Psoas muscle (tissue), 8 donors: ENCODE measurements around the gene OR2H2. TPM values are rescaled to one million over a fixed set of nuclear protein-coding genes. Genes with fewer than 3 reads are reported as not detected.

ENCODE experiments used
- ATAC-seq, 4 donors: fragments of 200-7000 bp; cut with Tn5 transposase; one replicate each; pipeline ENCODE4 v1.9.1; 2020; ENCODE audit warnings: moderate library complexity in 3 of 4, mild to moderate bottlenecking in 2 of 4
- DNase-seq, 2 donors: peaks; one replicate each; pipeline ENCODE4 v3.0.0-alpha.2; 2020
- H3K27ac ChIP-seq: fragments of 200-600 bp; one replicate; pipeline ENCODE4 v1.8.0; 2022
- H3K27me3 ChIP-seq, 3 donors: fragments of 200-600 bp in 1 of 3; one replicate each; pipeline versions ENCODE4 v1.6.1 to v1.8.0; 2013 to 2022; ENCODE audit warnings: low read length in 2 of 3, mild to moderate bottlenecking in 2 of 3, moderate library complexity in 1 of 3; ENCODE audit not compliant: insufficient read depth in 3 of 3
- H3K36me3 ChIP-seq, 2 donors: fragments of 200-600 bp in 1 of 2; one replicate each; pipeline versions ENCODE4 v1.6.1 to v1.8.0; 2013 to 2022; ENCODE audit warnings: low read depth in 1 of 2, mild to moderate bottlenecking in 1 of 2, moderate library complexity in 1 of 2; ENCODE audit not compliant: insufficient read depth in 1 of 2
- H3K4me1 ChIP-seq: fragments of 200-600 bp; one replicate; pipeline ENCODE4 v1.8.0; 2022
- H3K4me3 ChIP-seq: fragments of 200-600 bp; one replicate; pipeline ENCODE4 v1.8.0; 2022; ENCODE audit warnings: mild to moderate bottlenecking
- H3K9me3 ChIP-seq: fragments of 200-600 bp; one replicate; pipeline ENCODE4 v1.8.0; 2022
- CTCF ChIP-seq: fragments of 200-600 bp; IDR thresholded peaks from one replicate; pipeline ENCODE4 v1.8.0; 2022; ENCODE audit warnings: antibody characterized with exemption
- WGBS, 3 donors: extraction: QIAGEN DNeasy Blood & Tissue Kit; methylation state at CpG; one replicate each; pipeline versions ENCODE4 v1.1.6 to v1.1.7; 2013; 5-methylcytosine and 5-hydroxymethylcytosine counted together
- intact Hi-C, 2 donors: fragments of 100-400 bp; cut with DNase I; formaldehyde crosslinking; loops; one replicate each; pipeline versions ENCODE4 v1.11.0 to v1.14.2; 2022
- polyA plus RNA-seq, 3 donors: library from polyadenylated mRNA; stranded (reverse); fragments of 200-250 nt; gene quantifications; one replicate each; pipeline ENCODE4 v1.2.3, GENCODE V29; 2013
- total RNA-seq, 4 donors: library from RNA; stranded (reverse); fragmentation: NEBNext Ultra II Directional in 2 of 4; extraction: Animal tissue kit (Norgen Biotek cat#: 25700) in 2 of 4; gene quantifications; one replicate each; pipeline versions ENCODE4 v1.2.1 to v1.2.4, GENCODE V29; 2021 to 2023
- donor health status: healthy with polysubstance abuse.
- donor health status: DM: no; HTN: no; CAD: no; lungs with moderate emphysema.
- donor health status: Bipolar disorder and iron deficiency.
- donor health status: healthy.
- donor health status: DM: yes; HTN: yes; CAD: no.
- donor health status: DM: no; HTN: no; CAD: no.
- donor health status: DM: no; HTN: no; CAD: no.
- donor health status: DM: yes; HTN: yes; CAD: no.

Gene OR2H2
- total and polyA plus RNA-seq, 7 donors: not detected

- ATAC-seq: peak in 3 of 4 donors; percentile 64 to 81 (median 75)
These were observed 31.5 kb upstream of the OR2H2 start for GRCh38 chr6:29553268-29554057.

DNA sequence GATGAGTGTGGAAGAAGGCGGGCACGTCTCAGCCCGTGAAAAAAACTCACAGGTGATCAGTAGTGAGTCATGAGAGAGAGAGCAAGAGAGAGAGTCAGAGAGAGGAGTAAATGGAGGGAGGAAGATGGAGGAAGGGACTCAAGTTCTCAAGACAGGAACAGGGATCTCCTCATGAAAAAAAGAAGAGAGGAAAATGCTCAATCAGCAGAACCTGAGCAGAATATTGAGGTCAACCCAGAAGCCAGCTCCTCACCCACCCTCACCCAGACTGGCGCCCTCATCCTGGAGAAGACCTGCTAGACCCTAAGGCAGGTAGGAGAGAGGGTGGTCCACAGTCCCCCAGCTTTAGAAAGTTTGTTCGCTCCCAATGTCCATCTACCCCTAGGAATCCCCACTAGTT lies 30.2 kb upstream of the OR2H2 start:
- H3K4me3 ChIP-seq: no peak overlapping the region
- no peak for DNase-seq
- H3K27me3 ChIP-seq: peaks cover 3 to 55% (median 14%) of the 10 kb centered on the region in 3 donors
- WGBS, 3 donors: 80 to 84% (median 83%) methylated on average over 5 of the region's 5 CpGs
- TF ChIP-seq CTCF: no peak
- no peak overlapping the region for H3K27ac ChIP-seq
- H3K36me3 ChIP-seq: no peaks in the 10 kb centered on the region
- no peak for ATAC-seq
- no peaks in the 10 kb centered on the region for H3K9me3 ChIP-seq
- H3K4me1 ChIP-seq: peaks cover 15% of the 10 kb centered on the region
- intact Hi-C loops: no loop called here

More at GRCh38 chr6:29553268-29554057, 31.5 kb upstream of the OR2H2 start:
- H3K36me3 ChIP-seq: no peaks in the 10 kb centered on the region
- peaks cover 3 to 55% (median 14%) of the 10 kb centered on the region in 3 donors for H3K27me3 ChIP-seq
- 2 to 4% (median 2%) methylated on average over 78 to 83 of the region's 83 CpGs for WGBS, 3 donors
- no peak overlapping the region for H3K27ac ChIP-seq
- TF ChIP-seq CTCF: peak; percentile 5
- intact Hi-C loops: no loop called here
- H3K4me3 ChIP-seq: peak overlapping the region; percentile 53
- H3K9me3 ChIP-seq: no peaks in the 10 kb centered on the region
- peaks cover 15% of the 10 kb centered on the region for H3K4me1 ChIP-seq
- peak; percentile 77 to 82 for DNase-seq

DNA sequence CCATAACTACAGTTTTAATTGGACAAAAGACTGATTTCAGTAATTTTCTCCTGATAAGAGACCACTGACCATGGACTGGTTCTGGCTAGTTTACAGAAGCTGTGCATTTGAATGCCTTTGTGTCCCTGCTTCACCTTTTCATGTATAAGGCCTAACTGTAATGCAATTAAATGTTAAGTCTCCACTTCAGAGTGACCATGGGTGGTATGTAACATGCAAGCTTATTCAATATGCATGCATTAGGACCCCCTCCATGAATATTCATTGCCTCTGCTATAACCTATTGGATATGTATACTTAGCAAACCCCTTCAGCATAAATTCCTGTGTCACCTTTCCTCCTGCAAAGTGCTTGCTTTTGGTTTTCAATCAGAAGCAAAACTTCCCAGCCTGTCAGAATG lies 27.6 kb upstream of the OR2H2 start:
- ATAC-seq: no peak
- no peak for TF ChIP-seq CTCF
- Histone ChIP-seq H3K27ac (no peak overlapping the region), H3K27me3 (peaks cover 3 to 51% (median 14%) of the 10 kb centered on the region in 3 donors), H3K9me3 (no peaks in the 10 kb centered on the region), H3K4me1 (peaks cover 15% of the 10 kb centered on the region), H3K36me3 (no peaks in the 10 kb centered on the region), H3K4me3 (no peak overlapping the region)
- intact Hi-C loops: no loop called here
- DNase-seq: no peak

DNA sequence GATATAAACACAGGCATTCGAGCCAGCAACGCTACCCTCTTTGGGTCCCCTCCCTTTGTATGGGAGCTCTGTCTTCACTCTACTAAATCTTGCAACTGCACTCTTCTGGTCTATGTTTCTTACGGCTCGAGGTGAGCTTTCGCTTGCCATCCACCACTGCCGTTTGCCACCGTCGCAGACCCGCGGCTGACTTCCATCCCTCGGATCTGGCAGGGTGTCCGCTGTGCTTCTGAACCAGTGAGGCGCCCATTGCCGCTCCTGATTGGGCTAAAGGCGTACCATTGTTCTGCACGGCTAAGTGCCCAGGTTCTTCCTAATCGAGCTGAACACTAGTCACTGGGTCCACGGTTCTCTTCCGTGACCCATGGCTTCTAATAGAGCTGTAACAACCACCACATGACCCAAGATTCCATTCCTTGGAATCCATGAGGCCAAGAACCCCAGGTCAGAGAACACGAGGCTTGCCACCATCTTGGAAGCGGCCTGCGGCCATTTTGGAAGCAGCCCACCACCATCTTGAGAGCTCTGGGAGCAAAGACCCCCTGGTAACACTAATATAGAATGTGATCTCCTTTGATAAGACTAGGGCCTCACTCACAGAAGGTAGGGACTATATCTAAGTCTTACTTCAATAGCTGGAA lies 26.4 kb upstream of the OR2H2 start:
- WGBS, 3 donors: 81 to 91% (median 87%) methylated on average over 22 of the region's 22 CpGs
- Histone ChIP-seq H3K27me3 (peaks cover 3 to 41% (median 13%) of the 10 kb centered on the region in 3 donors), H3K4me3 (no peak overlapping the region), H3K9me3 (no peaks in the 10 kb centered on the region), H3K36me3 (no peaks in the 10 kb centered on the region), H3K4me1 (peaks cover 4% of the 10 kb centered on the region), H3K27ac (no peak overlapping the region)
- TF ChIP-seq CTCF: no peak
- intact Hi-C loops: no loop called here
- ATAC-seq (no peak), DNase-seq (no peak)
